GM12878 (cell line): ENCODE data around the gene FCGR2B. TPM values are rescaled to one million over a fixed set of nuclear protein-coding genes. Genes with fewer than 3 reads are reported as not detected.

Experiments used
- ASH2L ChIP-seq: fragments of 300-600, 200-600 bp; sonication (generic); IDR thresholded peaks from 2 replicates; pipeline ENCODE4 v1.6.1; 2017; ENCODE audit warnings: low read depth, mild to moderate bottlenecking, borderline replicate concordance
- ATF3 ChIP-seq: IDR thresholded peaks from 2 replicates; pipeline ENCODE4 v1.6.1; 2011; ENCODE audit warnings: low read depth, mild to moderate bottlenecking, low read length, moderate library complexity, borderline replicate concordance; ENCODE audit errors: extremely low read depth
- BMI1 ChIP-seq: fragments of 450-650 bp; IDR thresholded peaks from 2 replicates; pipeline ENCODE4 v1.6.1; 2016; ENCODE audit warnings: mild to moderate bottlenecking, moderate library complexity, borderline replicate concordance
- ETV6 ChIP-seq, 2 experiments: fragments of 450-650 bp in 1 of 2; IDR thresholded peaks in 1 of 2; conservative IDR thresholded peaks in 1 of 2; 2 replicates each; pipeline ENCODE4 v1.6.1; 2014; ENCODE audit warnings: antibody characterized with exemption in 1 of 2, borderline replicate concordance in 1 of 2, low read depth in 1 of 2, mild to moderate bottlenecking in 1 of 2, moderate library complexity in 1 of 2
- EZH2 ChIP-seq: IDR thresholded peaks from 2 replicates; pipeline ENCODE4 v1.6.1; 2012; ENCODE audit warnings: low read depth, mild to moderate bottlenecking, control low read depth, inconsistent platforms, low read length, borderline replicate concordance; ENCODE audit not compliant: control insufficient read depth
- IKZF1 ChIP-seq: fragments of 450-650 bp; conservative IDR thresholded peaks from 2 replicates; pipeline ENCODE4 v1.6.1; 2017; ENCODE audit warnings: antibody characterized with exemption, mild to moderate bottlenecking
- IRF4 ChIP-seq: IDR thresholded peaks from 2 replicates; pipeline ENCODE4 v1.6.1; 2011; ENCODE audit warnings: low read depth, low read length
- MEF2B ChIP-seq: fragments of 450-650 bp; IDR thresholded peaks from 2 replicates; pipeline ENCODE4 v1.6.1; 2018; ENCODE audit warnings: mild to moderate bottlenecking, moderate library complexity; ENCODE audit not compliant: partially characterized antibody, poor library complexity, severe bottlenecking
- MTA2 ChIP-seq: fragments of 450-650 bp; IDR thresholded peaks from 2 replicates; pipeline ENCODE4 v1.6.1; 2016; ENCODE audit warnings: low read depth, mild to moderate bottlenecking, moderate library complexity
- NFYB ChIP-seq: IDR thresholded peaks from 2 replicates; pipeline ENCODE4 v1.6.1; 2011; ENCODE audit warnings: low read depth, mild to moderate bottlenecking, low read length, improper control_type of control experiment, moderate library complexity; ENCODE audit not compliant: insufficient read depth
- PML ChIP-seq: IDR thresholded peaks from 2 replicates; pipeline ENCODE4 v1.6.1; 2012; ENCODE audit warnings: low read length, inconsistent platforms
- RAD51 ChIP-seq: fragments of 450-650 bp; IDR thresholded peaks from 2 replicates; pipeline ENCODE4 v1.6.1; 2016; ENCODE audit warnings: moderate library complexity, mild to moderate bottlenecking, inconsistent platforms
- REST ChIP-seq: IDR thresholded peaks from 2 replicates; pipeline ENCODE4 v1.6.1; 2012; ENCODE audit warnings: mild to moderate bottlenecking, low read depth, low read length
- SREBF2 ChIP-seq: IDR thresholded peaks from 2 replicates; pipeline ENCODE4 v1.6.1; 2012; ENCODE audit warnings: mild to moderate bottlenecking, low read length
- YY1 ChIP-seq: IDR thresholded peaks from 2 replicates; pipeline ENCODE4 v1.6.1; 2011; ENCODE audit warnings: low read depth, mild to moderate bottlenecking, low read length
- ZBED1 ChIP-seq: IDR thresholded peaks from 2 replicates; pipeline ENCODE4 v1.6.1; 2016; ENCODE audit warnings: borderline replicate concordance
- ZNF592 ChIP-seq: fragments of 450-650 bp; IDR thresholded peaks from 2 replicates; pipeline ENCODE4 v1.6.1; 2017; ENCODE audit warnings: mild to moderate bottlenecking, moderate library complexity
- polyA plus RNA-seq, 11 experiments: library from polyadenylated mRNA; depleted of rRNA in 4 of 11; unstranded in 6 of 11; stranded (reverse) in 5 of 11; fragments of >200 nt; fragmentation: Nextera tagmentation in 4 of 11; fragmentation: Illumina TruSeq in 1 of 11; extraction: Ambion mirVana in 4 of 11; extraction: Trizol in 1 of 11; gene quantifications; 1 replicate in 1 of 11; 2 replicates in 10 of 11; pipeline versions ENCODE4 v1.2.1 to v1.2.3, GENCODE V29; 2011 to 2016; ENCODE audit warnings: inconsistent platforms in 2 of 11, missing spikeins in 2 of 11, low read depth in 1 of 11
- total RNA-seq, 4 experiments: library from RNA; depleted of rRNA in 3 of 4; stranded (reverse); fragments of >200 nt in 3 of 4; fragmentation: Illumina TruSeq in 1 of 4; extraction: Trizol in 1 of 4; gene quantifications; 2 replicates each; pipeline versions ENCODE4 v1.2.1 to v1.2.3, GENCODE V29; 2013 to 2021
- TF ChIP-seq, protein P1 (sequence below): fragments of 450-650 bp; IDR thresholded peaks from 2 replicates; pipeline ENCODE4 v1.6.1; 2017; ENCODE audit warnings: mild to moderate bottlenecking, low read depth, inconsistent platforms; ENCODE audit not compliant: poor library complexity, severe bottlenecking

Gene FCGR2B
- total and polyA plus RNA-seq, 10 of the 15 experiments (the other 5 are each of a cell fraction or from before 2014, with no cell fraction given) = 76.6 to 216 (median 108) TPM

- TF ChIP-seq MTA2 (peak; percentile 50; the same call in 1 of the 2 replicates), ASH2L (no peak), PML (peak; percentile 95), ATF3 (peak; percentile 62; the same call in 1 of the 2 replicates), ZBED1 (peak; percentile 76), ZNF592 (no peak), EZH2 (0 out of 2 replicates have a peak, but pooled peaks have one; percentile 35), MEF2B (peak; percentile 50), IRF4 (peak; percentile 81), RAD51 (no peak), ETV6 (conservative IDR thresholded peaks at IDR 0.05 in 1 of 2, IDR thresholded peaks at IDR 0.05 in 1 of 2; ENCODE audit: borderline replicate concordance in 1 of 2, low read depth in 1 of 2) (peak in 1 of 2 experiments; percentile 51; a peak in 1 of 4 replicates), YY1 (peak; percentile 90), REST (no peak), IKZF1 (peak; percentile 85), SREBF2 (no peak), BMI1 (no peak), NFYB (0 out of 2 replicates have a peak, but pooled peaks have one; percentile 44)
- TF ChIP-seq, protein P1, sequence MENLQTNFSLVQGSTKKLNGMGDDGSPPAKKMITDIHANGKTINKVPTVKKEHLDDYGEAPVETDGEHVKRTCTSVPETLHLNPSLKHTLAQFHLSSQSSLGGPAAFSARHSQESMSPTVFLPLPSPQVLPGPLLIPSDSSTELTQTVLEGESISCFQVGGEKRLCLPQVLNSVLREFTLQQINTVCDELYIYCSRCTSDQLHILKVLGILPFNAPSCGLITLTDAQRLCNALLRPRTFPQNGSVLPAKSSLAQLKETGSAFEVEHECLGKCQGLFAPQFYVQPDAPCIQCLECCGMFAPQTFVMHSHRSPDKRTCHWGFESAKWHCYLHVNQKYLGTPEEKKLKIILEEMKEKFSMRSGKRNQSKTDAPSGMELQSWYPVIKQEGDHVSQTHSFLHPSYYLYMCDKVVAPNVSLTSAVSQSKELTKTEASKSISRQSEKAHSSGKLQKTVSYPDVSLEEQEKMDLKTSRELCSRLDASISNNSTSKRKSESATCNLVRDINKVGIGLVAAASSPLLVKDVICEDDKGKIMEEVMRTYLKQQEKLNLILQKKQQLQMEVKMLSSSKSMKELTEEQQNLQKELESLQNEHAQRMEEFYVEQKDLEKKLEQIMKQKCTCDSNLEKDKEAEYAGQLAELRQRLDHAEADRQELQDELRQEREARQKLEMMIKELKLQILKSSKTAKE = peak; percentile 53
Measured at GRCh38 chr1:161706482-161707347, 43.8 kb downstream of the FCGR2B start, which contains the start of gene FCRLA (continued).
